T-helper 2 cell treated with Interferon-gamma antibody and Interleukin-4, amounts not matched to agents 5 μg/mL and 100 μg/mL, for 36 hours (primary cell): ENCODE results near the gene MXRA8.

Experiments used
- DNase-seq: peaks from one replicate; pipeline ENCODE4 v3.0.0; 2021; ENCODE audit warnings: low spot score
- H3K27ac Mint-ChIP-seq: one replicate; pipeline ENCODE4 v1.8.0; 2021; ENCODE audit warnings: mild to moderate bottlenecking, mixed read lengths
- H3K27me3 Mint-ChIP-seq: one replicate; pipeline ENCODE4 v1.8.0; 2021; ENCODE audit warnings: low read depth, mixed read lengths
- H3K36me3 Mint-ChIP-seq: one replicate; pipeline ENCODE4 v1.8.0; 2021; ENCODE audit warnings: low read depth, mixed read lengths
- H3K4me1 Mint-ChIP-seq: one replicate; pipeline ENCODE4 v1.8.0; 2021; ENCODE audit warnings: low read depth, mixed read lengths
- H3K4me3 Mint-ChIP-seq: one replicate; pipeline ENCODE4 v1.8.0; 2022; ENCODE audit warnings: mild to moderate bottlenecking, moderate library complexity, mixed read lengths
- H3K9me3 Mint-ChIP-seq: one replicate; pipeline ENCODE4 v1.8.0; 2021; ENCODE audit warnings: mixed read lengths

Gene MXRA8

GRCh38 chr1:1314237-1314586 is 44.1 kb downstream of the MXRA8 start:
- no peaks in the 10 kb centered on the region for H3K27me3 Mint-ChIP-seq
- H3K9me3 Mint-ChIP-seq = no peaks in the 10 kb centered on the region
- no peak overlapping the region for H3K4me3 Mint-ChIP-seq
- H3K4me1 Mint-ChIP-seq = peaks cover 2% of the 10 kb centered on the region
- H3K36me3 Mint-ChIP-seq = peaks cover 20% of the 10 kb centered on the region
- no peak overlapping the region for H3K27ac Mint-ChIP-seq
- no peak for DNase-seq

- H3K27me3 Mint-ChIP-seq = no peaks in the 10 kb centered on the region
- H3K4me1 Mint-ChIP-seq = peaks cover 2% of the 10 kb centered on the region
- H3K9me3 Mint-ChIP-seq = no peaks in the 10 kb centered on the region
- no peak overlapping the region for H3K4me3 Mint-ChIP-seq
- DNase-seq = no peak
- H3K27ac Mint-ChIP-seq = no peak overlapping the region
- peaks cover 18% of the 10 kb centered on the region for H3K36me3 Mint-ChIP-seq
Measured at GRCh38 chr1:1313500-1314236, 44.7 kb downstream of the MXRA8 start.

DNA sequence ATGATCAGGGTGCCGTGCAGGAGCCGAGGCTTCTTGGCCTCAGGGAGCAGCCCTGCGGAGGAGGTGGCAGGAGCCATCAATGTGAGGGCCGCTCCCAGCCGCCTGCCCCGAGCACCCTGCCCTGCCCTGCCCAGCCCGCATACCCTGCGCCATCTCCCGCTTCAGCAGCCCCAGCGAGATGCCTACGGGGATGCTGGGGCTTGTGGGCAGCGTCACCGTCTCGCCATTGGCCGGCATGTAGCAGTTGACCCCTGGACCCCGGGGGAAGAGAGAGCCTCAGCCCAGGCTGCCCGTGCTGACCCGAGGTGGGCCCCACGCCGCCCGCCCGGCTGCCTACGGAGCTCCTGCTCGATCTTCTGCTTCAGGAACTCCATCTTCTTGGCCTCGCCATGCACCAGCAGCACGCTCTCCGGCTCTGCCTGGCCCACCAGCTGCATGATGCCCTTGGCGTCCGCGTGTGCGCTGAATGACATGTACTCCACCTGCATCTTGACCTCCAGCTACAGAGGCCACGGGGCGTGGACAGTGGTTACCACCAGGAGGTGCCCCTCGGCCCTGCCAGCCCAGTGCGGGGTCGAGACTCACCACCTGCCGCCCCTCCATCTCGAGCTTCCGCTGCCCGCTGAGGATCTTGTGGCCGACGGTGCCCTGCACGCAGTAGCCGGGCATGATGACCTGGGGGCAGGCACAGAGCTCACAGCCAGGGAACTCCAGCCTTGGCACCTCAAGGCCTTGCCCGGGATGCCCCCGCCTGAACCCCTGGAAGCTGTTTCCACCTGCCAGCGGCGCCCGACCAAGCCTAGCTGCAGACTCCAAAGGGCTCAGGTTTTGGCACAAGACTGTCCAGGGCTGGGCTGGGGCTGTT is 45.7 kb downstream of the MXRA8 start:
- Mint-ChIP-seq H3K4me3 (no peak overlapping the region), H3K9me3 (no peaks in the 10 kb centered on the region), H3K27me3 (no peaks in the 10 kb centered on the region), H3K27ac (no peak overlapping the region), H3K36me3 (peaks cover 16% of the 10 kb centered on the region), H3K4me1 (peaks cover 2% of the 10 kb centered on the region)
- no peak for DNase-seq

DNA sequence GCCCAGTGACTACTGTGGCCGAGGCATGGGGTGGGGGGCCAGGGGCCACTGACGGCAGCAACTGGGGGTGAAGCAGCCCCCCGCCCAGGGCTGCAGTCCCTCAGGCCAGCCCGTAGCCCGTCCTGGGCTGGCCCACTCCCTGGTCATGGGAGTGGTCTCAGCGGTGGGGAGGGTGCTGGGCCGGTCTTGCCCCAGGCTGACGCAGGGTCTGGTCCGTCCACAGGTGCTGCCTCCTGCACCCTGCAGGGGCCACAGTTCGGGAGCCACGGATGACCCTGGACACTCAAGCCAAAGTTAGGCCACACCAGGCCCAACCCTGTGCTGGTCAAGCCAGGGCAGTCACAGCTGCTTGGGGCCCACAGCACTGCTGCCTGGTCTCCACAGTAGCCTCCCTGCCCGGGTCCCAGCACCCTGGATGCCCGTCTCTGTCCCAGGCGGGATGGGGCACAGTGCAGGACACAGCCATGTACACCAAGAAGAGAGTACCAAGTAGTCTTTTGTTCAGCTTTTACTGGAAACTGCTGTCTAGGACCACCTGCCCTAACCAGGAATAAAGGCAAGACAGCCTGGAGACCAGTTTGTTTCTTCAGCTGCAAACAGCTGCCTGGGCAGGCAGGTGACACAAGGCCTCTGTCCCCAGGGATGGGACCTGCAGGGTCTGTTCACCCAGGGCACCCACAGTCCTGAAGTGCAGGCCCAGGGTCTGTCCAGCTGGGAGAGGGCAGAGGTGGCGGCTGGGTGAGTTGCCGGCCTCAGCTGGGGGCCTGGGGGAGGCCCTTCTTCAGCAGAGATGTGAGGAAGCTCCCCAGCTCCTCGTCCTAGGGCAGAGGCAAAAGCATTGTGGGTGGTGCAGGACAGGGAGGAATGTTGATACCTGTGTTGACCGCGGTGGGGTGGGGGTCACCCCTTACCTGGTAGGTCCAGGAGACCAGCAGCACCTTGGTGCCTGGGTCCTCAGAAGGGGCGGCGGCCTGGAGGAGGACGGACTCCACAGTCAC is 46.9 kb downstream of the MXRA8 start:
- DNase-seq = no peak
- Mint-ChIP-seq H3K36me3 (peaks cover 11% of the 10 kb centered on the region), H3K4me3 (no peak overlapping the region), H3K9me3 (no peaks in the 10 kb centered on the region), H3K27me3 (no peaks in the 10 kb centered on the region), H3K27ac (no peak overlapping the region), H3K4me1 (peaks cover 8% of the 10 kb centered on the region)

DNA sequence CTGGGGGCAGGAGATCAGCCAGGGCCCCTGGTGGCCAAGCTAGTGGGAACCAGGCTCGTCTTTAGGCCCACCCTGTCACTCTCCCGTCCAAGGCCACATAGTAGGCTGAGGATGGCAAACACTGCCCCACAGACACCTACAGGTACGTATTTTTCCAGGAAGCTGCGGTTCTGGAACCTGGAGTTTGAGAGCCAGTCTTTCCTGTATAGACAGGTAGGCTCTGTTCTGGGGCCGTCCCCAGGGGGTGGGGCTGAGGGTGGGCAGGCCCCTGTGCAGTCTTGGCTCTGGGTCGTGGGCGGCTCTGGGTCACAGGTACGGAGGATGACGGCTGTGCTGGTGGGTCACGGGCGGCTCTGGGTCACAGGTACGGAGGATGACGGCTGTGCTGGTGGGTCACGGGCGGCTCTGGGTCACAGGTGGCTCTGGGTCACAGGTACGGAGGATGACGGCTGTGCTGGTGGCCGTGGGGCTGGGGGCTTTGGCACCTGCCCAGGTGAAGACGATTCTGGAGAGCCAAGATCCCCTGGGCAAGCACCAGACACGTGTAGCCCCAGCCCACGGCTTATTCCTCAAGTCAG is 47.8 kb downstream of the MXRA8 start:
- no peak for DNase-seq
- no peaks in the 10 kb centered on the region for H3K9me3 Mint-ChIP-seq
- H3K4me1 Mint-ChIP-seq = peaks cover 15% of the 10 kb centered on the region
- H3K4me3 Mint-ChIP-seq = peak overlapping the region; percentile 38
- H3K36me3 Mint-ChIP-seq = peaks cover 8% of the 10 kb centered on the region
- no peaks in the 10 kb centered on the region for H3K27me3 Mint-ChIP-seq
- no peak overlapping the region for H3K27ac Mint-ChIP-seq

GRCh38 chr1:1310109-1310385 is 48.3 kb downstream of the MXRA8 start:
- Mint-ChIP-seq H3K9me3 (no peaks in the 10 kb centered on the region), H3K27ac (no peak overlapping the region), H3K4me3 (peak overlapping the region; percentile 70), H3K36me3 (peaks cover 8% of the 10 kb centered on the region), H3K27me3 (no peaks in the 10 kb centered on the region), H3K4me1 (peaks cover 15% of the 10 kb centered on the region)
- DNase-seq = no peak

- H3K9me3 Mint-ChIP-seq = no peaks in the 10 kb centered on the region
- peak overlapping the region; percentile 70 for H3K4me3 Mint-ChIP-seq
- H3K4me1 Mint-ChIP-seq = peaks cover 15% of the 10 kb centered on the region
- no peak for DNase-seq
- H3K27ac Mint-ChIP-seq = peak overlapping the region; percentile 31
- H3K36me3 Mint-ChIP-seq = peaks cover 4% of the 10 kb centered on the region
- no peaks in the 10 kb centered on the region for H3K27me3 Mint-ChIP-seq
Measured at GRCh38 chr1:1309251-1310108, 48.9 kb downstream of the MXRA8 start.

DNA sequence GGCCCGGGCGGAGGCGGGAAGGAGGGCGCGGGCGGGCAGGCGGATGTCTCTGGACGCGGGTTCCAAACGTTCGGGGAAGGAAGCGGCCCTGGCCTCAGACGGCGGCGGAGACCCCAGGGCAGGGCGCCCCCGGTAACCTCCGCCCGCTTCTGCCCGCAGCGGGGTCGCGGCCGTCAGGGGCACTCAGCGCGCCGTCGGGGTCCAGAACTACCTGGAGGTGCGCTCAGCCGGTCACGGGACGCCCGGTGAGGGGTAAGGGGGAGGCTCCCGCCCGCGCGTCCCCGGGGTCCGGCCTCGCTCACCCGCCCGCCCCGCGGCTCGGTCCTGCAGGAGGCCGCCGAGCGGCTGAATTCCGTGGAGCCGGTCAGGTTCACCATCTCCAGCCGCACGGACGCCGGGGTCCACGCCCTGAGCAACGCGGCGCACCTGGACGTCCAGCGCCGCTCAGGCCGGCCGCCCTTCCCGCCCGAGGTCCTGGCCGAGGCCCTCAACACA is 49.6 kb downstream of the MXRA8 start:
- Mint-ChIP-seq H3K4me1 (peaks cover 15% of the 10 kb centered on the region), H3K27ac (peak overlapping the region; percentile 79), H3K9me3 (no peaks in the 10 kb centered on the region), H3K4me3 (peak overlapping the region; percentile 84), H3K36me3 (peaks cover 4% of the 10 kb centered on the region), H3K27me3 (no peaks in the 10 kb centered on the region)
- no peak for DNase-seq

- Mint-ChIP-seq H3K27me3 (no peaks in the 10 kb centered on the region), H3K4me1 (peaks cover 13% of the 10 kb centered on the region), H3K9me3 (no peaks in the 10 kb centered on the region), H3K36me3 (peaks cover 1% of the 10 kb centered on the region), H3K27ac (peak within 1 kb of the TSS; percentile 84), H3K4me3 (peak within 1 kb of the TSS; percentile 89)
- peak; percentile 92 for DNase-seq
Measured at GRCh38 chr1:1307923-1308755, 50.2 kb downstream of the MXRA8 start, which contains the start of the genes ACAP3 and PUSL1. TSS of gene ACAP3 (minus strand) at chr1:1307930. CDS start at chr1:1307815, 115 bp downstream. TSS of gene PUSL1 (plus strand) at chr1:1308597. CDS start at chr1:1308644, 47 bp downstream.

DNA sequence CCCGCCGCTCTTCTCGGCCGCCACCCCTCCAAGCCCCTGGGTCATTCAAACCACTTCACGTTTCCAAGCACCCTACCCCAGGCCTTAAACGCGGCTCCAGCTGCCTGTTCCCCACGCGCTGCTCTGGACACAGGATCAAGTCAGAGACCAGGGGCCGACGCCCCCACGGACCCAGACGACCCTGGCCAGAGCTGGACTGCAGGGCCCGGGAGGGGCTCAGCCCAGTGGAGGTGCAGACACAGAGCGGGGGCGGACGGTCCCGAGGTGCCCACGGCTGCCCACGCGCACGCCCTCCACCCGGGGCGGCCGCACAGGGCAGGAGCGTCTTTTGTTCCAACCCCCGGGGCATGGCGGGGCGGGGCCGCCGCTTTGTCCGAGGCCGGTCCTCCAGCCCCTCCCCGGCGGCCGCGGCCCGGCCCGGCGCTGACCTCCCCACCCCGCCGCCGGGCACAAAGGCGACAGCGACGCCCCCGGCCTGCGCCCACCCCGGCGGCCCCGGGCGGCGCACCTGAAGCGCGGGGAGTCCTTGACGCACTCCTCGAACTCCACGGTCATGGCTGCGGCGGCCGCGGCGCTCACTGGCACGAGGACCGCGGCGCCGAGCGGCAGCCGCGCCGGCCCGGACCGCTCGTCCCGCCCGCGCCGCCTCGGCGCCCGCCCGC is 51.0 kb downstream of the MXRA8 start:
- no peaks in the 10 kb centered on the region for H3K27me3 Mint-ChIP-seq
- no peaks in the 10 kb centered on the region for H3K9me3 Mint-ChIP-seq
- H3K27ac Mint-ChIP-seq = peak overlapping the region; percentile 80
- peak; percentile 38 for DNase-seq
- peaks cover 1% of the 10 kb centered on the region for H3K36me3 Mint-ChIP-seq
- H3K4me1 Mint-ChIP-seq = peaks cover 13% of the 10 kb centered on the region
- peak overlapping the region; percentile 89 for H3K4me3 Mint-ChIP-seq

DNA sequence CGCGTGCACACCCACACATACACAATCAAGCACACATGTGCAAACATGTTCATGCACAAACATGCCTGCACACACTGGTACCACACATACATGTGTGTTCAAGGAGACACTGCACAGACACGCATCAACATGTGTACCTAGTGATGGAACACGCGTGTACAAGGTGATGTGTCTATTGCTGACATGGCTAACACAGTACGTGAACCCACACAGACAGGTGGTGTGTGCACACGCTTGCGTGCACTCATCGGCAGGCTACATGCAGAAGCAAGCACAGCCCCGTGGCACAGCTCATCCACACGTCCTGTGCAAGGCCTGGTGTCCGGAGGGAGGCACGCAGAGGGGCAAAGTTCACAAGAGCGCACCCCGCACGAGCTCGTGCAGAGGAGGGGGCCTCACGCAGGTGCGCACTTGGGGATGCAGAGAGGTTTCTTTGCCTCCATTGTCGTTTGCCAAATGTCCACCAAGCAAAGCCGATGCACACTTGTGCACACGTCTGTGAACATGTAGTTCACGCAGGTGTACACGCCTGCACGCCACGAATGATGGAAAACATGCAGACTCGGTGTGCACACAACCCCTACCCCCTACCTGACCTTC is 51.6 kb downstream of the MXRA8 start:
- Mint-ChIP-seq H3K27ac (peak overlapping the region; percentile 80), H3K4me3 (peak overlapping the region; percentile 89), H3K36me3 (peaks cover 1% of the 10 kb centered on the region), H3K4me1 (peaks cover 13% of the 10 kb centered on the region), H3K27me3 (no peaks in the 10 kb centered on the region), H3K9me3 (no peaks in the 10 kb centered on the region)
- no peak for DNase-seq
